ENCODE data around the gene TMCC3. TPM values are rescaled to one million over a fixed set of nuclear protein-coding genes. Genes with fewer than 3 reads are reported as not detected.

The TMCC3 gene
- total and polyA plus RNA-seq, 2 of the 13 experiments (the other 11 are each of a cell fraction or from before 2014, with no cell fraction given) = not detected

DNA sequence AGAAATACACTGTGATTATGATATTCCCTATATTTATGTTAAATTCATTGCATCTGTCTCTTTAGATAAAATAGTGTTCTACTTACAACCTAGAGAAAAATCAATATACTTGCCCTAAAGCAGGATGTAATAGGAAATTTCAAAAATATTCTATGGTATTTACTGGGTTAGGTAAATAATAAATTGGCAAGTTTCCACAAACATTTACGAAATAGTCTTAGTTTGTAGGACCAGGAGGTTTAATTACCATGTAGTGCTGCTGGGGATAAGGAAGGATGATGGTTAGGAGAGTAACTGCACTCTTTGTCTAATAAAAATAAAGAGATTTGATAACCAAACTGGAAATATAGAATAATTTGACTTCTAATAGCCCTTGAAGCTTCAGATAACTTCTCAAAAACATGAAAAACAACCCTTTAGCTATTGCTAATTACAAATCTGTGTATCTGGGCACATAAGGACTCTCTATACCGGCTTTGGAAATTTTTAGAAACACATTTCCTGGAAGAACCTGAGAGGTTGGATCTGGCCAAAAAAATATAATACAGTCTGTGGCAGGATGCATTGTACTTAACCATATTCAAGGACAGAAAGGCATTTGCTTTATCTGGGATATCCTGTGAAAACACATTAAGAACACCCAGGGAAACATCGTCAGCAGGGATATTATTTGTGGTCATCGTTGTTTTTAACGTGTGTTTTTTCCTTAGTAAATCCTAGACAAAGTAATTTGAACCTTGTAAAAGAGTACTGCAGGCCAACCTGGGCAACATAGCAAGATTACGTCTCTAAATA is 36.7 kb upstream of the TMCC3 start:
- H3K79me2 ChIP-seq (ENCODE audit: insufficient read depth, low read length) = no peaks in the 10 kb centered on the region
- FAIRE-seq (no peak), DNase-seq (ENCODE audit: low spot score) (no peak), ATAC-seq (no peak)
- WGBS (ENCODE audit: low lambda C conversion rate) = 35% methylated on average over 6 of the region's 6 CpGs
- ChIA-PET CTCF (ENCODE audit: low intra/inter-chr PET ratio, low total read pairs) (no interaction called here), POLR2A (no interaction called here)
- no peak overlapping the region for H2AFZ ChIP-seq (ENCODE audit: low read length)
- no peak overlapping the region for H3K4me2 ChIP-seq (ENCODE audit: low read depth, low read length)
- peaks cover 13% of the 10 kb centered on the region for H3K4me1 ChIP-seq (ENCODE audit: insufficient read depth, low read length)
- intact Hi-C loops (cut with micrococcal nuclease; ENCODE audit: unreplicated experiment) = no loop called here
- H3K27ac ChIP-seq (ENCODE audit: extremely low read length, insufficient read depth, low read length) = no peak overlapping the region
- no peaks in the 10 kb centered on the region for H3K36me3 ChIP-seq (replicated peaks in 1 of 2; ENCODE audit: control insufficient read depth in 1 of 2, insufficient read depth in 2 of 2, low read length in 2 of 2)
- H3K4me3 ChIP-seq (replicated peaks in 1 of 3; ENCODE audit: insufficient read depth in 1 of 3, low read depth in 2 of 3, low read length in 3 of 3) = no peak overlapping the region
- no peak overlapping the region for H3K9ac ChIP-seq (ENCODE audit: insufficient read depth, low read depth, low read length)
- BruUV-seq (replicated peaks) = no TSS peak
- TF ChIP-seq PHF5A (CRISPR knock-in tag; IDR thresholded peaks at IDR 0.05; ENCODE audit: low read depth, unreplicated experiment) (no peak), AKAP8 (CRISPR knock-in tag; IDR thresholded peaks at IDR 0.05) (no peak), HHEX (CRISPR knock-in tag; IDR thresholded peaks at IDR 0.05) (no peak), MAZ (IDR thresholded peaks at IDR 0.05; ENCODE audit: borderline replicate concordance, low read depth, low read length) (no peak), MAZ (CRISPR knock-in tag; IDR thresholded peaks at IDR 0.05; ENCODE audit: low read depth) (no peak), SMAD9 (CRISPR knock-in tag; IDR thresholded peaks at IDR 0.05) (no peak), SATB2 (CRISPR knock-in tag; IDR thresholded peaks at IDR 0.05) (no peak), HIC2 (CRISPR knock-in tag; IDR thresholded peaks at IDR 0.05; ENCODE audit: low read depth) (no peak), GABPA (IDR thresholded peaks at IDR 0.05; ENCODE audit: low read depth, low read length) (no peak), GABPA (CRISPR knock-in tag; IDR thresholded peaks at IDR 0.05; ENCODE audit: low read depth) (no peak)
- TF ChIP-seq, protein P1, sequence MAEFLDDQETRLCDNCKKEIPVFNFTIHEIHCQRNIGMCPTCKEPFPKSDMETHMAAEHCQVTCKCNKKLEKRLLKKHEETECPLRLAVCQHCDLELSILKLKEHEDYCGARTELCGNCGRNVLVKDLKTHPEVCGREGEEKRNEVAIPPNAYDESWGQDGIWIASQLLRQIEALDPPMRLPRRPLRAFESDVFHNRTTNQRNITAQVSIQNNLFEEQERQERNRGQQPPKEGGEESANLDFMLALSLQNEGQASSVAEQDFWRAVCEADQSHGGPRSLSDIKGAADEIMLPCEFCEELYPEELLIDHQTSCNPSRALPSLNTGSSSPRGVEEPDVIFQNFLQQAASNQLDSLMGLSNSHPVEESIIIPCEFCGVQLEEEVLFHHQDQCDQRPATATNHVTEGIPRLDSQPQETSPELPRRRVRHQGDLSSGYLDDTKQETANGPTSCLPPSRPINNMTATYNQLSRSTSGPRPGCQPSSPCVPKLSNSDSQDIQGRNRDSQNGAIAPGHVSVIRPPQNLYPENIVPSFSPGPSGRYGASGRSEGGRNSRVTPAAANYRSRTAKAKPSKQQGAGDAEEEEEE (CRISPR knock-in tag; IDR thresholded peaks at IDR 0.05; ENCODE audit: borderline replicate concordance) = no peak
- in situ Hi-C loops (cut with HindIII; ENCODE audit: extremely low pct_ligation_motif_present, low pct_unique_long_range_greater_than_20kb) = no loop called here
- H3K9me3 ChIP-seq (ENCODE audit: low read length) = no peaks in the 10 kb centered on the region
- H3K27me3 ChIP-seq (ENCODE audit: control insufficient read depth in 1 of 2, insufficient read depth in 2 of 2, low read length in 2 of 2) = peaks cover 1 to 21% of the 10 kb centered on the region in 2 experiments; a peak in 3 of 5 replicates
- H4K20me1 ChIP-seq (ENCODE audit: insufficient read depth, low read length) = no peaks in the 10 kb centered on the region
